PC-9 (cell line): Measurements from ENCODE around the gene RHOD. TPM values are rescaled to one million over a fixed set of nuclear protein-coding genes. Genes with fewer than 3 reads are reported as not detected.

Experiments used
- BruUV-seq: library from RNA; stranded (reverse); fragments of 400-500 nt; replicated peaks from 2 replicates; lab custom pipeline; 2021; lab: Mats Ljungman, UMichigan
- CTCF ChIA-PET: fragments of 300-600 bp; sonication (Branson Sonifier 250); formaldehyde crosslinking; loops from one replicate; lab custom pipeline; 2022; ENCODE audit warnings: antibody characterized with exemption; lab: Charles Lee
- POLR2A ChIA-PET: fragments of 300-600 bp; sonication (Branson Sonifier 250); formaldehyde crosslinking; loops from one replicate; lab custom pipeline; 2022; ENCODE audit warnings: antibody characterized with exemption; ENCODE audit not compliant: unreplicated experiment; lab: Charles Lee
- DNase-seq, 2 experiments: peaks; one replicate each; pipeline versions ENCODE4 v3.0.0 to v3.0.0-alpha.2; 2015 to 2022; ENCODE audit warnings: mixed read lengths in 1 of 2
- H2AFZ ChIP-seq: fragments of 200-600 bp; sonication (generic); 2 replicates; pipeline ENCODE4 v1.8.1; 2017; ENCODE audit warnings: antibody characterized with exemption
- H3F3A ChIP-seq: fragments of 200-600 bp; sonication (generic); 2 replicates; pipeline ENCODE4 v1.8.1; 2017; ENCODE audit warnings: antibody characterized with exemption, mild to moderate bottlenecking, low read depth; ENCODE audit not compliant: insufficient read depth
- H3K27ac ChIP-seq: fragments of 200-600 bp; sonication (generic); 2 replicates; pipeline ENCODE4 v1.6.1; 2016; ENCODE audit warnings: mixed run types
- H3K27me3 ChIP-seq: fragments of 200-600 bp; sonication (generic); 2 replicates; pipeline ENCODE4 v1.6.1; 2016; ENCODE audit warnings: low read depth, mixed run types; ENCODE audit not compliant: insufficient read depth
- H3K36me3 ChIP-seq: fragments of 200-600 bp; sonication (generic); 2 replicates; pipeline ENCODE4 v1.6.1; 2016; ENCODE audit warnings: low read depth, mixed run types
- H3K4me1 ChIP-seq: fragments of 200-600 bp; sonication (generic); replicated peaks from 2 replicates; pipeline ENCODE4 v1.6.1; 2016; ENCODE audit warnings: mixed run types; ENCODE audit not compliant: insufficient read depth
- H3K4me2 ChIP-seq: fragments of 200-600 bp; sonication (generic); 2 replicates; pipeline ENCODE4 v1.6.1; 2017; ENCODE audit warnings: mixed run types
- H3K4me3 ChIP-seq: fragments of 200-600 bp; sonication (generic); 2 replicates; pipeline ENCODE4 v1.6.1; 2016; ENCODE audit warnings: mixed run types
- H3K79me2 ChIP-seq: fragments of 200-600 bp; sonication (generic); 2 replicates; pipeline ENCODE4 v1.6.1; 2017; ENCODE audit warnings: low read depth, mixed run types
- H3K9me2 ChIP-seq: fragments of 200-600 bp; sonication (generic); 2 replicates; pipeline ENCODE4 v1.8.1; 2017; ENCODE audit warnings: mild to moderate bottlenecking; ENCODE audit not compliant: insufficient read depth
- H3K9me3 ChIP-seq: fragments of 200-600 bp; sonication (generic); 2 replicates; pipeline ENCODE4 v1.8.1; 2016; ENCODE audit warnings: low read depth; ENCODE audit not compliant: insufficient read depth
- H4K20me1 ChIP-seq: fragments of 200-600 bp; sonication (generic); 2 replicates; pipeline ENCODE4 v1.8.1; 2017; ENCODE audit not compliant: insufficient read depth
- EZH2 ChIP-seq: fragments of 200-600 bp; sonication (generic); IDR thresholded peaks from 2 replicates; pipeline ENCODE4 v1.8.0; 2017; ENCODE audit warnings: antibody characterized with exemption, low read depth
- intact Hi-C: fragments of 100-400 bp; cut with micrococcal nuclease; formaldehyde crosslinking; loops from one replicate; pipeline ENCODE4 v1.10.0; 2022; ENCODE audit not compliant: unreplicated experiment
- total RNA-seq: library from RNA; stranded (reverse); gene quantifications from 2 replicates; pipeline ENCODE4 v1.2.3, GENCODE V29; 2021
- TF ChIP-seq, protein P1 (sequence below): fragments of 200-600 bp; sonication (generic); conservative IDR thresholded peaks from 2 replicates; pipeline ENCODE4 v1.6.1; 2017; ENCODE audit warnings: mixed run types, antibody characterized with exemption, mild to moderate bottlenecking, moderate library complexity

The RHOD gene
- total RNA-seq, 1 experiment from 2014 or later = 127 TPM

DNA sequence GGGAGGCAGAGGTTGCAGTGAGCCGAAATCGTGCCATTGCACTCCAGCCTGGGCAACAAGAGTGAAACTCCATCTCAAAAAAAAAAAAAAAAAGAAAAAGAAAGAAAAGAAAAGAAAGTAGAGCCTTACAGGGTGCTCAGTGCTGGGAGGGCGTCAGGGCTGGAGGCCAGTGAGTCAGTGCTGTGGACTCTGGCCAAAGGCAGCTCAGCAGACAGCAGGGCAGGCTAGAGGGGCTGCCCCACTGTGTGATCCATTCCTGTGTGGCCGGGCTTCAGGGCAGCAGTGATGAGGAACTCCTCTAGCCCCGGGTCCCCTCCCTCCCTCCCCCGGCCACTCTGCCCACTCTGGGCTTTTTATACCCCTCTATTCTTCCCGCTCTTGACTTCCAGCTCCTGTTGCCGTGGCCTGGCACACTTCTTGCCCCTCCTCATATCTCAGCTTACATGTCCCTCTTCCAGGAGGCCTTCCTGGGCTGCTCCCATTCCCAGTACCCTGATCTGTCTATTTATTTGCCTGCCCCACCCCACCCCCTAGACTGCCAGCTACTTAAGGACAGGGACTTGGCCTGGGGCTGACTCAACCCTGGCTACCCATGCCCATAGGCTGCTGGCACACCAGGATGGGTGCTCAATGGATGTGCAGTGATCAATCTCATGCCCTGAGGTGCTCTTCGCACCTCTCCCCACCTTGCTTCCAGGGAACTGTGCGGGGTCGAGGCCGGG lies 23.7 kb upstream of the RHOD start:
- intact Hi-C loops = loop anchor here (5.0 kb wide), 2 partner anchors 76 to 551 kb away; partner anchors contain the start of genes DPP3 and PC
- DNase-seq = peak; percentile 71 to 79
- TF ChIP-seq, protein P1, sequence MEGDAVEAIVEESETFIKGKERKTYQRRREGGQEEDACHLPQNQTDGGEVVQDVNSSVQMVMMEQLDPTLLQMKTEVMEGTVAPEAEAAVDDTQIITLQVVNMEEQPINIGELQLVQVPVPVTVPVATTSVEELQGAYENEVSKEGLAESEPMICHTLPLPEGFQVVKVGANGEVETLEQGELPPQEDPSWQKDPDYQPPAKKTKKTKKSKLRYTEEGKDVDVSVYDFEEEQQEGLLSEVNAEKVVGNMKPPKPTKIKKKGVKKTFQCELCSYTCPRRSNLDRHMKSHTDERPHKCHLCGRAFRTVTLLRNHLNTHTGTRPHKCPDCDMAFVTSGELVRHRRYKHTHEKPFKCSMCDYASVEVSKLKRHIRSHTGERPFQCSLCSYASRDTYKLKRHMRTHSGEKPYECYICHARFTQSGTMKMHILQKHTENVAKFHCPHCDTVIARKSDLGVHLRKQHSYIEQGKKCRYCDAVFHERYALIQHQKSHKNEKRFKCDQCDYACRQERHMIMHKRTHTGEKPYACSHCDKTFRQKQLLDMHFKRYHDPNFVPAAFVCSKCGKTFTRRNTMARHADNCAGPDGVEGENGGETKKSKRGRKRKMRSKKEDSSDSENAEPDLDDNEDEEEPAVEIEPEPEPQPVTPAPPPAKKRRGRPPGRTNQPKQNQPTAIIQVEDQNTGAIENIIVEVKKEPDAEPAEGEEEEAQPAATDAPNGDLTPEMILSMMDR = no peak
- TF ChIP-seq EZH2 = no peak
- no peaks in the 10 kb centered on the region for H3K9me3 ChIP-seq
- peaks cover 57% of the 10 kb centered on the region for H3F3A ChIP-seq
- no peaks in the 10 kb centered on the region for H4K20me1 ChIP-seq
- H3K4me1 ChIP-seq = peaks cover 52% of the 10 kb centered on the region
- no peaks in the 10 kb centered on the region for H3K36me3 ChIP-seq
- H3K9me2 ChIP-seq = no peaks in the 10 kb centered on the region
- H3K79me2 ChIP-seq = no peaks in the 10 kb centered on the region
- H2AFZ ChIP-seq = no peak overlapping the region
- H3K27me3 ChIP-seq = no peaks in the 10 kb centered on the region
- ChIA-PET CTCF (interaction anchor here (0.5 to 0.7 kb wide), 4 partner anchors 13 to 230 kb away, joined by 3 to 8 read pairs (median 4); no protein-coding TSS in a partner anchor), POLR2A (interaction anchor here (0.6 to 0.9 kb wide), 2 partner anchors 14 to 141 kb away, joined by 3 to 8 read pairs; no protein-coding TSS in a partner anchor)
- no TSS peak for BruUV-seq
- H3K27ac ChIP-seq = peak overlapping the region; percentile 77
- peak overlapping the region; percentile 76 for H3K4me2 ChIP-seq
- peak overlapping the region; percentile 22; the same call in 1 of the 2 replicates for H3K4me3 ChIP-seq

DNA sequence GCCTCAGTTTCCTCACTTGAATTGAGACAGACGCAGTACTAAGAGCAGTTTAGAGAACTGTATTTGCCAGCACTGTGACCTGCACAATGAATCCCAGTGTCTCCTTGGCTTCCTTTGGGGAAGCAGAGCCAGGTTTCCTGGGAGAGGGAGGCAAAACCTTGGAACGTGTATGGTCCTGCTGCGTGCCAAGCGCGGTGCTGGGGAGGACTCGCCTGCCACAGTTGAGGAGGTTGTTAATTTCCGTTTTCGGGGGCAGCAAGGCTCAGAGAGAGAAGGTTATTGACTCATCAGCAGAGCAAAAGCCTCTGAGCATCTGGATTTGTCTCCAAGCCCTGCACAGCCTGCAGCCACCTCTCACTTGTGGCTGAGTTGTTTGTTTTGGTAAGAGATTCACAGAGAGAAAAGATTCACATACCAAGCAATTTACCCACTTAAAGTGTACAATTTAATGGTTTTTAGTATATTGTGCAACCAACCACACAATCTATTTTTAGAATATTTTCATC lies 22.9 kb upstream of the RHOD start:
- Histone ChIP-seq H3K4me2 (peak overlapping the region; percentile 76), H3K4me1 (peaks cover 50% of the 10 kb centered on the region), H3K9me2 (no peaks in the 10 kb centered on the region), H3K4me3 (no peak overlapping the region), H3K27ac (peak overlapping the region; percentile 77), H3F3A (peaks cover 57% of the 10 kb centered on the region), H3K9me3 (no peaks in the 10 kb centered on the region), H3K79me2 (no peaks in the 10 kb centered on the region), H3K36me3 (no peaks in the 10 kb centered on the region), H3K27me3 (no peaks in the 10 kb centered on the region), H2AFZ (no peak overlapping the region), H4K20me1 (no peaks in the 10 kb centered on the region)
- BruUV-seq = TSS peak; percentile 10
- intact Hi-C loops = loop anchor here (5.0 kb wide), 2 partner anchors 76 to 551 kb away; partner anchors contain the start of genes DPP3 and PC
- CTCF ChIA-PET = no interaction called here
- DNase-seq = peak in 1 of 2 experiments; percentile 59
- POLR2A ChIA-PET = no interaction called here
- TF ChIP-seq, protein P1 = no peak
- no peak for TF ChIP-seq EZH2

DNA sequence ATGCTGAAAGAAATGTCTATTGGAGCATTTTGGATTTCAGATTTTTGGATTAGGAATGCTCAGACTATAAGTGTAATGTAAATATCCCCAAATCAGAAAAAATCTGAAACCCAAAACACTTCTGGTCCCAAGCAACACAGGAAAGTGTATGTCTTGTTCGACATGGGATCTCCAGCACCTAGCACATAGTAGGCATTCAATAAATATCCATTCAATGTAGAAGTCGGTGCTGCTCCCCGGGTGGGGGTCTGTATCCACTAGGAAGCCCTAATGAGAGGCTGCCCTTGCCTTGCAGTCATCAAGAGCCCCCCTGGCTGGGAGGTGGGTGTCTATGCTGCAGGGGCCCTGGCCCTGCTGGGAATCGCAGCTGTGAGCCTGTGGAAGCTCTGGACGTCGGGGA lies 22.3 kb upstream of the RHOD start:
- Histone ChIP-seq H2AFZ (no peak overlapping the region), H3K4me2 (peak overlapping the region; percentile 76; the same call in 1 of the 2 replicates), H3K4me3 (no peak overlapping the region), H3K9me3 (no peaks in the 10 kb centered on the region), H3K4me1 (peaks cover 50% of the 10 kb centered on the region), H3K27me3 (no peaks in the 10 kb centered on the region), H3K27ac (0 out of 2 replicates have a peak overlapping the region, but pooled peaks have one; percentile 77), H3K9me2 (no peaks in the 10 kb centered on the region), H3F3A (peaks cover 53% of the 10 kb centered on the region), H3K36me3 (no peaks in the 10 kb centered on the region), H3K79me2 (no peaks in the 10 kb centered on the region), H4K20me1 (no peaks in the 10 kb centered on the region)
- CTCF ChIA-PET = no interaction called here
- intact Hi-C loops = loop anchor here (5.0 kb wide), 2 partner anchors 77 to 552 kb away; partner anchors contain the start of genes DPP3 and PC
- POLR2A ChIA-PET = no interaction called here
- no TSS peak for BruUV-seq
- TF ChIP-seq, protein P1 = no peak
- TF ChIP-seq EZH2 = no peak
- no peak for DNase-seq
